Kidney (tissue), 14 donors: ENCODE data around the gene PTGER1. TPM values are rescaled to one million over a fixed set of nuclear protein-coding genes. Genes with fewer than 3 reads are reported as not detected.

Source experiments
- DNase-seq, 5 donors: peaks; one replicate each; pipeline ENCODE4 v3.0.0-alpha.2; 2013 to 2020
- FAIRE-seq: peaks from 2 replicates; lab custom pipeline; 2012; peaks lifted over from hg19 to GRCh38; lab: Jason Lieb, UNC
- H3K27ac ChIP-seq, 2 donors: one replicate each; pipeline ENCODE4 v1.7.0; 2013; ENCODE audit warnings: low read depth in 2 of 2, low read length in 2 of 2, inconsistent platforms in 1 of 2
- H3K27me3 ChIP-seq: one replicate; pipeline ENCODE4 v1.7.1; 2013; ENCODE audit warnings: low read length, inconsistent platforms; ENCODE audit not compliant: control insufficient read depth, insufficient read depth
- H3K36me3 ChIP-seq, 3 donors: one replicate each; pipeline versions ENCODE4 v1.7.0 to v1.7.1; 2013; ENCODE audit warnings: low read length in 3 of 3, control low read depth in 1 of 3, inconsistent platforms in 1 of 3; ENCODE audit not compliant: insufficient read depth in 3 of 3, control insufficient read depth in 2 of 3
- H3K4me1 ChIP-seq, 3 donors: one replicate each; pipeline versions ENCODE4 v1.7.0 to v1.7.1; 2013; ENCODE audit warnings: low read length in 3 of 3, inconsistent platforms in 1 of 3, low read depth in 1 of 3; ENCODE audit not compliant: control insufficient read depth in 2 of 3, insufficient read depth in 2 of 3
- H3K4me3 ChIP-seq, 3 donors: one replicate each; pipeline versions ENCODE4 v1.7.0 to v1.8.1; 2013; ENCODE audit warnings: low read length in 3 of 3, control low read depth in 1 of 3, inconsistent platforms in 1 of 3
- H3K9ac ChIP-seq, 3 donors: one replicate each; pipeline versions ENCODE4 v1.7.0 to v1.7.1; 2013; ENCODE audit warnings: low read length in 3 of 3, control low read depth in 1 of 3, inconsistent platforms in 1 of 3
- H3K9me3 ChIP-seq, 3 donors: one replicate each; pipeline versions ENCODE4 v1.7.0 to v1.7.1; 2013; ENCODE audit warnings: low read length in 3 of 3, control low read depth in 1 of 3, inconsistent platforms in 1 of 3; ENCODE audit not compliant: control insufficient read depth in 2 of 3, insufficient read depth in 1 of 3
- CTCF ChIP-seq: IDR thresholded peaks from 3 replicates; pipeline ENCODE4 v1.5.1; 2012; ENCODE audit warnings: mild to moderate bottlenecking, moderate library complexity, borderline replicate concordance; ENCODE audit not compliant: insufficient read depth; ENCODE audit errors: extremely low read depth
- intact Hi-C: fragments of 100-400 bp; cut with DNase I; formaldehyde crosslinking; loops from one replicate; pipeline ENCODE4 v1.11.1; 2022
- polyA plus RNA-seq: library from polyadenylated mRNA; stranded (reverse); fragments of 350-450 nt; fragmentation: Illumina TruSeq; extraction: RNeasy Lipid Tissue Mini Kit (QIAGEN cat#74804); gene quantifications from one replicate; pipeline ENCODE4 v1.2.3, GENCODE V29; 2014; ENCODE audit warnings: low read depth, low replicate concordance; ENCODE audit not compliant: insufficient read depth
- total RNA-seq: library from RNA; stranded (reverse); fragmentation: NEBNext Ultra II Directional; extraction: Animal tissue kit (Norgen Biotek cat#: 25700); gene quantifications from one replicate; pipeline ENCODE4 v1.2.1, GENCODE V29; 2021
- donor health status: control.
- donor health status: control.
- donor health status: control.
- donor health status: control.
- donor health status: control.
- donor health status: DM: yes; HTN: yes; CAD: no.
- donor health status: Normal renal cell carcinoma (clear cell type).

PTGER1 gene
- total and polyA plus RNA-seq, 2 donors from 2014 or later = 14.3 to 19.0 TPM

GRCh38 chr19:14474827-14475226 is 327 bp downstream of the PTGER1 start:
- DNase-seq = peak in 2 of 5 donors; percentile 65 to 78
- H3K36me3 ChIP-seq = peaks cover 0 to 13% (median 0%) of the 10 kb centered on the region in 3 donors
- H3K27ac ChIP-seq = peak overlapping the region in 1 of 2 donors; percentile 43
- no peak for FAIRE-seq
- TF ChIP-seq CTCF = no peak
- H3K27me3 ChIP-seq = peaks cover 5% of the 10 kb centered on the region
- H3K4me3 ChIP-seq = peak overlapping the region in 2 of 3 donors; percentile 36 to 41
- intact Hi-C loops = no loop called here
- H3K9ac ChIP-seq = peak overlapping the region in 1 of 3 donors; percentile 34
- no peaks in the 10 kb centered on the region for H3K9me3 ChIP-seq
- H3K4me1 ChIP-seq = peaks cover 0 to 24% (median 0%) of the 10 kb centered on the region in 3 donors

GRCh38 chr19:14473978-14474578 is 1.1 kb downstream of the PTGER1 start:
- Histone ChIP-seq H3K27me3 (peaks cover 5% of the 10 kb centered on the region), H3K27ac (no peak overlapping the region), H3K9me3 (no peaks in the 10 kb centered on the region), H3K4me1 (peaks cover 0 to 24% (median 0%) of the 10 kb centered on the region in 3 donors), H3K4me3 (no peak overlapping the region), H3K9ac (no peak overlapping the region), H3K36me3 (peaks cover 0 to 13% (median 2%) of the 10 kb centered on the region in 3 donors)
- TF ChIP-seq CTCF = no peak
- FAIRE-seq = no peak
- DNase-seq = peak in 4 of 5 donors; percentile 46 to 80 (median 52)
- intact Hi-C loops = no loop called here

GRCh38 chr19:14473073-14473977 is 1.8 kb downstream of the PTGER1 start:
- FAIRE-seq (no peak), DNase-seq (peak in 3 of 5 donors; percentile 44 to 81 (median 48))
- Histone ChIP-seq H3K9ac (no peak overlapping the region), H3K27me3 (peaks cover 5% of the 10 kb centered on the region), H3K4me1 (peaks cover 0 to 22% (median 0%) of the 10 kb centered on the region in 3 donors), H3K27ac (no peak overlapping the region), H3K9me3 (no peaks in the 10 kb centered on the region), H3K36me3 (peaks cover under 1 to 8% (median 5%) of the 10 kb centered on the region in 3 donors), H3K4me3 (no peak overlapping the region)
- intact Hi-C loops = no loop called here
- TF ChIP-seq CTCF = no peak
